Mesothelial cell of epicardium (in vitro differentiated cells): ENCODE measurements around the gene PECR. TPM values are rescaled to one million over a fixed set of nuclear protein-coding genes. Genes with fewer than 3 reads are reported as not detected.

Source experiments
- DNase-seq, 2 experiments: peaks; one replicate each; pipeline ENCODE4 v3.0.0; 2021; ENCODE audit warnings: low spot score in 2 of 2; ENCODE audit not compliant: unreplicated experiment in 2 of 2
- H3K27ac Mint-ChIP-seq: 2 replicates; pipeline ENCODE4 v1.8.0; 2021; ENCODE audit warnings: mixed read lengths
- H3K27me3 Mint-ChIP-seq: 2 replicates; pipeline ENCODE4 v1.8.0; 2021; ENCODE audit warnings: low read depth, mixed read lengths
- H3K36me3 Mint-ChIP-seq: 2 replicates; pipeline ENCODE4 v1.8.0; 2021; ENCODE audit warnings: mixed read lengths
- H3K4me1 Mint-ChIP-seq: 2 replicates; pipeline ENCODE4 v1.8.0; 2021; ENCODE audit warnings: mixed read lengths
- H3K4me3 Mint-ChIP-seq: 2 replicates; pipeline ENCODE4 v1.8.0; 2021; ENCODE audit warnings: mild to moderate bottlenecking, moderate library complexity, mixed read lengths
- H3K9me3 Mint-ChIP-seq: 2 replicates; pipeline ENCODE4 v1.8.0; 2021; ENCODE audit warnings: mixed read lengths
- CTCF ChIP-seq: fragments of 200-600 bp; sonication (generic); IDR thresholded peaks from one replicate; pipeline ENCODE4 v1.5.0; 2021; ENCODE audit warnings: antibody characterized with exemption; ENCODE audit not compliant: unreplicated experiment
- total RNA-seq: library from RNA; stranded (reverse); gene quantifications from 3 replicates; pipeline ENCODE4 v1.2.1, GENCODE V29; 2021

The PECR gene
- total RNA-seq, 1 donor from 2014 or later = 9.3 TPM

GRCh38 chr2:216047397-216047796, 34.2 kb downstream of the PECR start:
- Mint-ChIP-seq H3K4me3 (no peak overlapping the region), H3K27ac (no peak overlapping the region), H3K9me3 (peaks cover under 1% of the 10 kb centered on the region), H3K4me1 (no peaks in the 10 kb centered on the region), H3K36me3 (peaks cover 8% of the 10 kb centered on the region), H3K27me3 (no peaks in the 10 kb centered on the region)
- no peak for DNase-seq
- TF ChIP-seq CTCF = no peak

GRCh38 chr2:216044883-216045486, 36.6 kb downstream of the PECR start:
- H3K9me3 Mint-ChIP-seq = no peaks in the 10 kb centered on the region
- H3K4me1 Mint-ChIP-seq = no peaks in the 10 kb centered on the region
- DNase-seq = no peak
- H3K4me3 Mint-ChIP-seq = no peak overlapping the region
- H3K36me3 Mint-ChIP-seq = peaks cover 6% of the 10 kb centered on the region
- H3K27me3 Mint-ChIP-seq = no peaks in the 10 kb centered on the region
- no peak overlapping the region for H3K27ac Mint-ChIP-seq
- TF ChIP-seq CTCF = no peak

- no peaks in the 10 kb centered on the region for H3K9me3 Mint-ChIP-seq
- H3K27ac Mint-ChIP-seq = no peak overlapping the region
- no peak for DNase-seq
- no peaks in the 10 kb centered on the region for H3K4me1 Mint-ChIP-seq
- peaks cover 9% of the 10 kb centered on the region for H3K36me3 Mint-ChIP-seq
- no peak for TF ChIP-seq CTCF
- no peak overlapping the region for H3K4me3 Mint-ChIP-seq
- no peaks in the 10 kb centered on the region for H3K27me3 Mint-ChIP-seq
Observed at GRCh38 chr2:216043949-216044348, 37.7 kb downstream of the PECR start.

- peaks cover 11% of the 10 kb centered on the region for H3K36me3 Mint-ChIP-seq
- no peak overlapping the region for H3K4me3 Mint-ChIP-seq
- TF ChIP-seq CTCF = no peak
- H3K27ac Mint-ChIP-seq = no peak overlapping the region
- no peaks in the 10 kb centered on the region for H3K9me3 Mint-ChIP-seq
- no peaks in the 10 kb centered on the region for H3K4me1 Mint-ChIP-seq
- no peaks in the 10 kb centered on the region for H3K27me3 Mint-ChIP-seq
- DNase-seq = no peak
Observed at GRCh38 chr2:216041438-216041837, 40.2 kb downstream of the PECR start.

- TF ChIP-seq CTCF = no peak
- Mint-ChIP-seq H3K27me3 (no peaks in the 10 kb centered on the region), H3K9me3 (no peaks in the 10 kb centered on the region), H3K36me3 (peaks cover 11% of the 10 kb centered on the region), H3K4me1 (no peaks in the 10 kb centered on the region), H3K4me3 (no peak overlapping the region), H3K27ac (no peak overlapping the region)
- DNase-seq = no peak
Observed at GRCh38 chr2:216039918-216040317, 41.7 kb downstream of the PECR start.

GRCh38 chr2:216034065-216034464, 47.5 kb downstream of the PECR start:
- H3K27me3 Mint-ChIP-seq = no peaks in the 10 kb centered on the region
- H3K4me1 Mint-ChIP-seq = no peaks in the 10 kb centered on the region
- no peak overlapping the region for H3K27ac Mint-ChIP-seq
- peak in 1 of 2 experiments; percentile 80 for DNase-seq
- peak; percentile 94 for TF ChIP-seq CTCF
- H3K4me3 Mint-ChIP-seq = no peak overlapping the region
- H3K9me3 Mint-ChIP-seq = no peaks in the 10 kb centered on the region
- peaks cover 2% of the 10 kb centered on the region for H3K36me3 Mint-ChIP-seq
